ENCODE data around the gene BTBD16.

The BTBD16 gene

GRCh38 chr10:122261584-122261983, 9.5 kb upstream of the BTBD16 start:
- Histone ChIP-seq H3K36me3 (no peaks in the 10 kb centered on the region), H3K27ac (no peak overlapping the region), H3K9me3 (ENCODE audit: severe bottlenecking) (no peaks in the 10 kb centered on the region), H3K4me3 (ENCODE audit: low read depth, low read length) (no peak overlapping the region), H3K27me3 (ENCODE audit: insufficient read depth, low read depth, severe bottlenecking) (no peaks in the 10 kb centered on the region)
- DNase-seq, result no peak
- TF ChIP-seq CTCF (IDR thresholded peaks at IDR 0.05; ENCODE audit: low read depth, low read length), result no peak

- Histone ChIP-seq H3K4me3 (ENCODE audit: low read depth, low read length) (no peak overlapping the region), H3K9me3 (ENCODE audit: severe bottlenecking) (no peaks in the 10 kb centered on the region), H3K36me3 (no peaks in the 10 kb centered on the region), H3K27ac (no peak overlapping the region), H3K27me3 (ENCODE audit: insufficient read depth, low read depth, severe bottlenecking) (no peaks in the 10 kb centered on the region)
- no peak for DNase-seq
- no peak for TF ChIP-seq CTCF (IDR thresholded peaks at IDR 0.05; ENCODE audit: low read depth, low read length)
These were observed 7.1 kb upstream of the BTBD16 start for GRCh38 chr10:122263971-122264370.

- H3K27me3 ChIP-seq (ENCODE audit: insufficient read depth, low read depth, severe bottlenecking), result no peaks in the 10 kb centered on the region
- H3K27ac ChIP-seq, result no peak overlapping the region
- no peak overlapping the region for H3K4me3 ChIP-seq (ENCODE audit: low read depth, low read length)
- no peaks in the 10 kb centered on the region for H3K36me3 ChIP-seq
- no peak for DNase-seq
- no peak for TF ChIP-seq CTCF (IDR thresholded peaks at IDR 0.05; ENCODE audit: low read depth, low read length)
- no peaks in the 10 kb centered on the region for H3K9me3 ChIP-seq (ENCODE audit: severe bottlenecking)
These were observed 6.7 kb upstream of the BTBD16 start for GRCh38 chr10:122264436-122264835.

GRCh38 chr10:122264931-122265330, 6.2 kb upstream of the BTBD16 start:
- Histone ChIP-seq H3K36me3 (no peaks in the 10 kb centered on the region), H3K27ac (no peak overlapping the region), H3K9me3 (ENCODE audit: severe bottlenecking) (no peaks in the 10 kb centered on the region), H3K4me3 (ENCODE audit: low read depth, low read length) (no peak overlapping the region), H3K27me3 (ENCODE audit: insufficient read depth, low read depth, severe bottlenecking) (no peaks in the 10 kb centered on the region)
- no peak for TF ChIP-seq CTCF (IDR thresholded peaks at IDR 0.05; ENCODE audit: low read depth, low read length)
- DNase-seq, result no peak

- no peak overlapping the region for H3K4me3 ChIP-seq (ENCODE audit: low read depth, low read length)
- no peaks in the 10 kb centered on the region for H3K9me3 ChIP-seq (ENCODE audit: severe bottlenecking)
- H3K27me3 ChIP-seq (ENCODE audit: insufficient read depth, low read depth, severe bottlenecking), result no peaks in the 10 kb centered on the region
- no peak for TF ChIP-seq CTCF (IDR thresholded peaks at IDR 0.05; ENCODE audit: low read depth, low read length)
- DNase-seq, result no peak
- no peak overlapping the region for H3K27ac ChIP-seq
- H3K36me3 ChIP-seq, result no peaks in the 10 kb centered on the region
These were observed 5.2 kb upstream of the BTBD16 start for GRCh38 chr10:122265896-122266295.
